Cerebellar nuclear complex (tissue), 1 donor: ENCODE results near the gene PKP4.

Experiments
- DNase-seq, 2 experiments: peaks; one replicate each; lab custom pipeline; 2025; lab: John Stamatoyannopoulos, UW

The PKP4 gene

DNA sequence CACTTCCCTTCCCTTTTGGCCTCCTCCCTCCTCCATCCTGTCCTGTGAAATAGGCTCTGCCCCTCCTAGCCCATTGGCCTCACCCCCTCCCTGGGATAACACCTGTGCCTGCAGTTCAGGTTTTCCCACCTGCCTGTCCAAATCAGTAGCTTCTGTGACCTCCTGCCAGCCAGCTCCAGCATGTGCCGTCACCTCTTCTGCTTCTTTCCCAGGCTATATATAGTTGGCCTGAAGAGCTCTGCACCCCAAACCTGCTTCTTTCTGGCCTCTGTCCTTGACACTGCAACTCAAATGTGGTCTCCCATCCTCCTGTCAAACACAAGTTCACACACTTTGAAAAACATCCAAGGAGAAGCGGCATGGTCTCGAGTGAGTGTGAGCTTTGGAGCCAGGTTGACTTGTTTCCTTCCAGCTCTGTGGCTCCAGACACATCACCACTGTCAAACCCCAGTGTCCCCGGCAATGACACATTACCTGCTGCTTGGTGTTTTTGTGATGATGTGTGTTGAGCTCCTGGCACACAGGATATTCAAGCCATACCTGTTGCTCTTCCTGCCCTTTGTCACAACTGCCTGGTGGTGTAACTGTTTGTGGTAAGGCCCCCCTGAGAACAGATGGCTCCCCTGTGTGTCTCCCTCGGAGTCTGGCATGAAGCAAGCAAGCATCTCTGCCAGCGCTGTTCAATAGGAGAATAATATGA, 194.8 kb downstream of the PKP4 start:
- DNase-seq, result no peak

DNA sequence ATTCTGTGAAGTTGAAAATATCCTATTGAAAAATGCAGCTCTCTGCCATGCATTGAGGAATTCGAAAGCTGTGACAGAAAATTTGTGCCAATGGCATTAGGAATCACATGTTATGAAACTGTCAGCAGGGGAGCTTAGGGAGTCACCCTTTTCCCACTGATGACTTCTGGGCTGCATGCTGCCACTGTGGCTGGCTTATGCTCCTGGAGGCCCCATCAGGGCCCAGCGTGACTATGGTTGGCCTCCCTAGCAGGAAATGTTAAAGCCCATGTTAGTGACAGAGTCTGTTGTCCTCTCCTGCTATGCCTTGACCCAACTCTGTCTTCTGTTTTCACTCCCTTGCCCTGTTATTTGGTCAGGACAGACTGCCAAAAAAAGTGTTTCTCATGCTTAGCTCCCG, 198.9 kb downstream of the PKP4 start:
- DNase-seq, result no peak

- DNase-seq, result no peak
Observed at GRCh38 chr2:158656492-158657229, 199.9 kb downstream of the PKP4 start.

- DNase-seq, result no peak
Observed at GRCh38 chr2:158658396-158658795, 201.6 kb downstream of the PKP4 start.

GRCh38 chr2:158659483-158659882, 202.7 kb downstream of the PKP4 start:
- no peak for DNase-seq

DNA sequence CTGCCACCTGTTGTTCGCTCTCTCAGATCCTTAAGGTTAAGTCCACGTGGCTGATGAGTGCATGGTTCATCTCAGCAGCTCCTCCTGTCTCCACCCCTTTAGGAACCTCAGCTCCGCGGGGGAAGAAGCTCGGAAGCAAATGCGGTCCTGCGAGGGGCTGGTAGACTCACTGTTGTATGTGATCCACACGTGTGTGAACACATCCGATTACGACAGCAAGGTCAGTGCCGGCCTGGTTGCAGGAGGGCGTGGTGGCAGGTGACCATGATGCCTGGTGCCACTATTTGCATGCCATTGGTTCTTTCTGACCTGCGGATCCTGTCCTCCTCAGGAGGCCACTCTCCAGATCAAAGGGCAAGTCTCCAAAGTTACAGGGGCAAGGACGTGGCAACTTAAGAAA, 204.5 kb downstream of the PKP4 start:
- no peak for DNase-seq

GRCh38 chr2:158662421-158662820, 205.7 kb downstream of the PKP4 start:
- no peak for DNase-seq

GRCh38 chr2:158663796-158664195, 207.0 kb downstream of the PKP4 start:
- no peak for DNase-seq

GRCh38 chr2:158664987-158665386, 208.2 kb downstream of the PKP4 start:
- DNase-seq, result no peak

DNA sequence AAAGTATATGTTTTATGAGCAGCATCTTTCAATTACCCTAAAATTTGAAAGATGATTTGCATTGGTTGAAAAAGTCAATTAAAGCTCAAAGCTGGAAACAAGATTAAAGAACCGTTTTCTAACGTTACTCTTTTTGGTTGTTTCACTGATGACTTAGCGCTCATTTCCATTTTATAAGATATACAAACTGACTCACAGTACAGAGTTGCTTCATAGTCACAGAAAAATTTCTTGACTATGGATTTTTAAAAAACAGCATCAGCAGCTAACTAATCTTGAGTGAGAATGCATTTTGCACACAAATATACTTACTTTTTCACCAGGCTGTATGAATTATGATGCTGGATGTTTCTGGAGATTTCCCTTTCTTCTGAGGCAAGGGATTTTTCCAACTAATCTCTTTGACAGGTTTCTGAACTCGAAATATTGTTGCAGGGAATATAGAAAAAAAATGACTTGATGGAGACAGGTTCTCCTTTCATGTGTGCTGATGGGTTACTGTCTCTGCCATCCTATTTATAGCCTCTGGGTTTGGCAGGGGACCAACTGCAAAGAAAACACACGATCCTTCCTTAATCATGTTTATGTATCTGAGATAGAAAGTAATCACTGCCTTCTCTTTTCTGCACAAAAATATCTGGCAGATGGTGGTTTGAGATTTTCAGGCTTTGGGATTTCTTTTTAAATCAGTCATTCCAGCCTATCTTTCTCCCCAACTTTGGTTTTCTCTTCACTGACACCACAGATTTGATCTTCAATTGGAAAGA, 209.0 kb downstream of the PKP4 start:
- no peak for DNase-seq

DNA sequence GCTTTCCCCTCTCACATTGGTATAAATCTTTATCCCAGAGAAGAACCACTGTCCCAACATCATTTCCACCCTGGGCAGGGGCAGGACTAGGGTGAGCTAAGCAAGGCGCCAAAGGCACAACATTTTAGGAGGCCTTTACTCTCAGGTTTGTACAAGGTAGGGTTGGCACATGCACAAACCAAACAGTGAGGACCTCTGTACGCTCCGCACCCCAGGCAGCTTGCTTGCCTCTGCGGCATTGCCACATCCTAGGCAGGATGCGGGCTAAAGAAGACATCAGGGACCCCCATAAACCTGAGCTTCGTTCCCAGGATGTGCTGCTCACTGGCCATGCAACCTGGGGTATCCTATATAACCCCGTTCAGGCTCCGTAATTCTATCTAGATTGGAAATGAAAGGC, 210.2 kb downstream of the PKP4 start:
- DNase-seq, result no peak

- no peak for DNase-seq
Observed at GRCh38 chr2:158667586-158667985, 210.8 kb downstream of the PKP4 start.

- no peak for DNase-seq
Observed at GRCh38 chr2:158668001-158668765, 211.4 kb downstream of the PKP4 start.

GRCh38 chr2:158670292-158670691, 213.5 kb downstream of the PKP4 start:
- no peak for DNase-seq

DNA sequence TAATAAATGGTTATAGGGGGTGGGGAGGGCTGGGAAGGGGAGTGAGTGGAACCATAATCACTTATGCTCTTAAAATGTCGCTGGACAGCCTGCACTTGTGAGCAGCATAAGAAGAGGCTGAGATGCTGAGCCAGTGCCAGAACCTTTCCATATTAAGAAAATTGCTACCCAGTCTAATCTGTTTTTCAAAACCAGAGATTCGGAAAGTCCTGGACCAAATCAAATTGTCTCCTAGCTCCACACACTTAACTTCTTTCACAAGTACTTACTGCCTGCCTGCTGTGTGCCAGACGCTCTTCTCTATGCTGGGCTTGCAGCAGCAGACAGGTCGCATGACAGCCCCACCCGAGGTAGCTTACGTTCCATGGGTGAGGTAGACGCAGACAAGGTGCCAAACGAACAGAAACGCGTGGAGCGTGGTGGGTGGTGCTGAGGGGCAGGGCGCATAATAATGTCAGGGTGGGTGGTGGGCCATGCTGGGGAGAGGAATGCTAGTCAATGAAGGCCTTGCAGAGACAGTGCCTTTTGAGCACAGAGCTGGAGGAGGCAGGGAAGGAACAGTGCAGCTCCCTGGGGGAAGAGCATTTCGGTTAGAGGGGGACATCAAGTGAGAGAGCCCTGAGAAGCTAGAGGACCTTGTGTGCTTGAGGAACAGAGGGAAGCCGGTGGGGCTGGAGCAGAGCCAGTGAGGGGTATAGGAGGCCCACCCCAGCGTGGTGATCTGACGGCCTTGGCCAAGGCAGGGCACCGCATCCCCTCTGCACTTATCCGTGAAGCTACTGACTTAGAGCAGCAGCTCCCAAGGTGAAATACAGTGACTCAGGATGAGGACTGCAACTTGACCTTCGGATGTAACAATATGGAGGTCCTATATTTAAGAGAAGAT, 214.9 kb downstream of the PKP4 start:
- DNase-seq, result no peak

- no peak for DNase-seq
Observed at GRCh38 chr2:158676295-158676694, 219.5 kb downstream of the PKP4 start.

- DNase-seq, result no peak
Observed at GRCh38 chr2:158676696-158677095, 219.9 kb downstream of the PKP4 start.

DNA sequence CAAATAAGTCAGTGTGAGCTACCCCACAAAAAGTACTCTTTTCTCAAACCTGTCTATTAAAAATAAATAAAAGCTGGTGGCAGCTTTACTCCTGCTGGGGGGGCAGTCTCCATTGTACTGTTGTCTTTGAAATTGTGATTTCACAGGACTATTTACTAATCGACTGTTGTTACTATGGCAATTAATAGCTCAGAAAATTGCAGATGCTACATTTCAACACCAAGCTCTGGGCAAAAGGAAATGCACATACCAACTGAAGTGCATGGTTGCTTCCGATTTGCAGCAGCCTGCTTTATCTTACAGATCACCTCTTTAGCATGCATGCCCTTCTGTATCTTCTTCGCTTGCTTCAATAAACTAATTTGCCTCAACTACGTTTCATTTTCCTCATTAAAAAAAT, 220.8 kb downstream of the PKP4 start:
- DNase-seq, result no peak

GRCh38 chr2:158681816-158682215, 225.1 kb downstream of the PKP4 start:
- DNase-seq, result no peak

- DNase-seq, result no peak
Observed at GRCh38 chr2:158685646-158686045, 228.9 kb downstream of the PKP4 start.

- DNase-seq, result no peak
Observed at GRCh38 chr2:158686210-158686691, 229.5 kb downstream of the PKP4 start.
